KMS-11 (cell line): ENCODE data around the gene CDSN.

Experiments used
- H2AFZ ChIP-seq: fragments of 200-600 bp; sonication (generic); 2 replicates; pipeline ENCODE4 v1.6.1; 2016; ENCODE audit warnings: antibody characterized with exemption, mixed run types, low read depth
- H3K27ac ChIP-seq: fragments of 200-600 bp; sonication (generic); 2 replicates; pipeline ENCODE4 v1.6.1; 2016; ENCODE audit warnings: mild to moderate bottlenecking, mixed run types
- H3K27me3 ChIP-seq: fragments of 200-600 bp; sonication (generic); 2 replicates; pipeline ENCODE4 v1.6.1; 2017; ENCODE audit warnings: mild to moderate bottlenecking, low read depth, mixed run types, moderate library complexity; ENCODE audit not compliant: insufficient read depth
- H3K36me3 ChIP-seq: fragments of 200-600 bp; sonication (generic); 2 replicates; pipeline ENCODE4 v1.6.1; 2017; ENCODE audit warnings: mild to moderate bottlenecking, mixed run types; ENCODE audit not compliant: insufficient read depth
- H3K4me1 ChIP-seq: fragments of 200-600 bp; sonication (generic); 2 replicates; pipeline ENCODE4 v1.6.1; 2016; ENCODE audit warnings: mild to moderate bottlenecking, low read depth, mixed run types; ENCODE audit not compliant: poor library complexity, severe bottlenecking
- H3K4me2 ChIP-seq: fragments of 200-600 bp; sonication (generic); 2 replicates; pipeline ENCODE4 v1.7.0; 2016; ENCODE audit warnings: mild to moderate bottlenecking, mixed run types
- H3K4me3 ChIP-seq: fragments of 200-600 bp; sonication (generic); IDR thresholded peaks from 2 replicates; pipeline ENCODE4 v1.6.1; 2017; ENCODE audit warnings: low read depth, low read length, mixed read lengths; ENCODE audit not compliant: insufficient read depth
- H3K79me2 ChIP-seq: fragments of 200-600 bp; sonication (generic); 2 replicates; pipeline ENCODE4 v1.6.1; 2016; ENCODE audit warnings: low read depth, mixed run types; ENCODE audit not compliant: insufficient read depth
- H3K9ac ChIP-seq: fragments of 200-600 bp; sonication (generic); 2 replicates; pipeline ENCODE4 v1.6.1; 2016; ENCODE audit warnings: mild to moderate bottlenecking, mixed run types
- H4K20me1 ChIP-seq: fragments of 200-600 bp; sonication (generic); 2 replicates; pipeline ENCODE4 v1.6.1; 2016; ENCODE audit warnings: mild to moderate bottlenecking, mixed run types; ENCODE audit not compliant: insufficient read depth
- TF ChIP-seq, protein P1 (sequence below): fragments of 200-600 bp; sonication (generic); conservative IDR thresholded peaks from 2 replicates; pipeline ENCODE4 v1.6.1; 2017; ENCODE audit warnings: low read depth, mild to moderate bottlenecking, antibody characterized with exemption, low read length, moderate library complexity, mixed read lengths

Gene CDSN

DNA sequence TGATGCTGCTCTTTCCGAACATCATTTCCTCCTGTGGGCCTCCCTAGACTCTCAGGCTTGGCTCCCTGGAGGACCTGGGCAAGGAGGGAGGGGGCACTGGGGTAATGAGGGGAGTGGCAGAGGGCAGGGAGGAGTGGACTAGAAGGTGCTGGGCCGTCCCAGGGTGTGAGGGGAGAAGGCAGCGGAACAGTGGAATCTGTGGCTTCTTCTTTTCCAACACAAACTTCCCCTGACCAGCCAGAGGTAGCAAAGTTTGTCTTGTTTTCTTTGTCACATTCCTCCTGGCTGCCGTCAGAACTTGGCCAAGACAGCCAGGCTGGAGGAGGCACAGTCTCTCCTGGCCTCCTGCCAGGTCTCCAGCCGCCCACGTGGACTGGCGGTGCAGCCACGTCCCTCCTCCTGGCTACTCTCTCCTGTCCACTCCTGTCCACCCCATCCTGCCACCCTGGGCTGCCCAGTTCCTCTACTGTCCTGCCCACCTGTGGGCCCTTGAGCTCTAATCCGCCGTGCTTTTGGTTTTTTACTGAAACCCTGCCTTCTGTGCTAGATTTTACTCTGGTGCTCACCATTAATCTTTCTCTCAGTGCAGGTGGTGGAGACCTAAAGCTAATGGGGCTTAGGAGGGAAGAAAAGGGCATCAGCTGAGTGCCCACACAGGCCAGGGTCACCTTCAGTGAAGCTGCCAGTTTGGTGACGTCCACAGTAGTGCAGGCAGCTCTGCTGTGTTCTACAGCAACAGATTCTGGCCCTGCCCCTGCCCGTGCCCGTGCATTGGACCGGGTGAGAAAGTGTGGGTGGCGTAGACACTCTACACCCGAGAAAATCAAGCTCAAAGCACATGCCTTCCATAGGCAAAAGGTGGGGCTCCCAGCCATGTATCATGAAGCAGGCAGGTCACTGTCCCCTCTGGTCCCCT is 2.8 kb upstream of the CDSN start:
- H3K9ac ChIP-seq: no peak overlapping the region
- no peak overlapping the region for H3K4me2 ChIP-seq
- TF ChIP-seq, protein P1, sequence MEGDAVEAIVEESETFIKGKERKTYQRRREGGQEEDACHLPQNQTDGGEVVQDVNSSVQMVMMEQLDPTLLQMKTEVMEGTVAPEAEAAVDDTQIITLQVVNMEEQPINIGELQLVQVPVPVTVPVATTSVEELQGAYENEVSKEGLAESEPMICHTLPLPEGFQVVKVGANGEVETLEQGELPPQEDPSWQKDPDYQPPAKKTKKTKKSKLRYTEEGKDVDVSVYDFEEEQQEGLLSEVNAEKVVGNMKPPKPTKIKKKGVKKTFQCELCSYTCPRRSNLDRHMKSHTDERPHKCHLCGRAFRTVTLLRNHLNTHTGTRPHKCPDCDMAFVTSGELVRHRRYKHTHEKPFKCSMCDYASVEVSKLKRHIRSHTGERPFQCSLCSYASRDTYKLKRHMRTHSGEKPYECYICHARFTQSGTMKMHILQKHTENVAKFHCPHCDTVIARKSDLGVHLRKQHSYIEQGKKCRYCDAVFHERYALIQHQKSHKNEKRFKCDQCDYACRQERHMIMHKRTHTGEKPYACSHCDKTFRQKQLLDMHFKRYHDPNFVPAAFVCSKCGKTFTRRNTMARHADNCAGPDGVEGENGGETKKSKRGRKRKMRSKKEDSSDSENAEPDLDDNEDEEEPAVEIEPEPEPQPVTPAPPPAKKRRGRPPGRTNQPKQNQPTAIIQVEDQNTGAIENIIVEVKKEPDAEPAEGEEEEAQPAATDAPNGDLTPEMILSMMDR: no peak
- peaks cover 4% of the 10 kb centered on the region for H3K4me1 ChIP-seq
- H3K4me3 ChIP-seq: no peak overlapping the region
- H3K27me3 ChIP-seq: peaks cover 17% of the 10 kb centered on the region; the same call in 1 of the 2 replicates
- H2AFZ ChIP-seq: no peak overlapping the region
- H3K79me2 ChIP-seq: no peaks in the 10 kb centered on the region
- H3K27ac ChIP-seq: no peak overlapping the region
- H3K36me3 ChIP-seq: no peaks in the 10 kb centered on the region
- no peaks in the 10 kb centered on the region for H4K20me1 ChIP-seq

DNA sequence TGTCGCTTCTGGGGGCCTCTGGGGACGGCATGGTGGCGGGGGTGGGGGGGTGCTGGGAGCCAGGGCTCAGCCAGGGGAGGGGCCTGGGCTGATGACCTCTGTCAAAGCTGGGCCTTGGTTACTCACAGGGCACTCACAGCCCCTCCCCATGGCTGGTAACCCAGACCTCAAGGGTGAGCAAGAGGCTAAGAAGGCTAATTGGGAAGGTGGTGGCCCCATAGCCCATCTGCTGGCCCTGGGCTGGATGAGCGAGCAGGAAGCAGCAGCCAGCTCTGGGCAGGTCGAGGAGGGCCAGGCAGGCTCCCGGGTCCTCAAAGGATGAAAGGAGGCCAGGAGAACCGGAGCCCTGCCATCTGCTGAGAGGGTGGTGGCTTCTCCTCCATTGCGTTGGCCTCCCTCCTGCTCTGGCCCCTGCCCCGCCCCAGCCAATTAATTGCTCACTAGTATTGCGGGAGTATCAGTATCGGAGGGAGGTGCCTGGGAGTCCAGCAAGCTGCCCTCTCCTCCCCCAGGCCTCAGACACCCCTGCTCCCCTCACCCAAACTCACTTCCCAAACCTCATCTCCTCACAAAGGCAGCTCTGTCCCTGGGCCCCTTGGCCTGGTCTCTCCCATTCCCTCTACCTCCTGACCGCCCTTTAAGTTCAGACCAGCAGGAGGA is 1.0 kb upstream of the CDSN start:
- Histone ChIP-seq H3K4me1 (no peaks in the 10 kb centered on the region), H2AFZ (no peak overlapping the region), H3K4me2 (no peak overlapping the region), H3K36me3 (no peaks in the 10 kb centered on the region), H3K9ac (no peak overlapping the region), H4K20me1 (no peaks in the 10 kb centered on the region), H3K4me3 (no peak overlapping the region), H3K79me2 (no peaks in the 10 kb centered on the region), H3K27ac (no peak overlapping the region), H3K27me3 (peaks cover 35% of the 10 kb centered on the region; the same call in 1 of the 2 replicates)
- TF ChIP-seq, protein P1: no peak

DNA sequence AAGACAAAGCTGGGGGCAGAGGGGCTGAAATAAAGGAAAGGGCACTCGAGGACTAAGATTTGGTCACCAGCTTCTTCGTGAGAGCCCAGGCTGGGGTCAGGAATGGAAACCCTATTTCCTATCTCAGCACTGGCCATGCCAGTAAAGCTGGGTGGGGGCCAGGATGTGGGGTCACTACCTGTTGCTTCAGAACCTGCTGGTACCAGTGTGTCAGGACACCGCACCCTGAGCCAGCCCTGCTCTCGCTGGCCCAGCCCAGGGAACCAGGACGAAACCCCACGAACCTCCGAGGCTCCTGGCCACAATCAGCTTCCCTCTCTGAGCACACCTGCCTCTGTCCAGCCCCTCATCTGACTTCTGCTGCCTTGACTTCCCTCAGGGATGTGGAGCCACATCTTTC is 2.1 kb downstream of the CDSN start:
- no peak overlapping the region for H3K4me3 ChIP-seq
- H3K79me2 ChIP-seq: no peaks in the 10 kb centered on the region
- TF ChIP-seq, protein P1: no peak
- H2AFZ ChIP-seq: no peak overlapping the region
- H3K27ac ChIP-seq: no peak overlapping the region
- H3K4me2 ChIP-seq: no peak overlapping the region
- H3K4me1 ChIP-seq: no peaks in the 10 kb centered on the region
- no peaks in the 10 kb centered on the region for H4K20me1 ChIP-seq
- H3K9ac ChIP-seq: no peak overlapping the region
- peaks cover 48% of the 10 kb centered on the region; the same call in 1 of the 2 replicates for H3K27me3 ChIP-seq
- H3K36me3 ChIP-seq: no peaks in the 10 kb centered on the region

DNA sequence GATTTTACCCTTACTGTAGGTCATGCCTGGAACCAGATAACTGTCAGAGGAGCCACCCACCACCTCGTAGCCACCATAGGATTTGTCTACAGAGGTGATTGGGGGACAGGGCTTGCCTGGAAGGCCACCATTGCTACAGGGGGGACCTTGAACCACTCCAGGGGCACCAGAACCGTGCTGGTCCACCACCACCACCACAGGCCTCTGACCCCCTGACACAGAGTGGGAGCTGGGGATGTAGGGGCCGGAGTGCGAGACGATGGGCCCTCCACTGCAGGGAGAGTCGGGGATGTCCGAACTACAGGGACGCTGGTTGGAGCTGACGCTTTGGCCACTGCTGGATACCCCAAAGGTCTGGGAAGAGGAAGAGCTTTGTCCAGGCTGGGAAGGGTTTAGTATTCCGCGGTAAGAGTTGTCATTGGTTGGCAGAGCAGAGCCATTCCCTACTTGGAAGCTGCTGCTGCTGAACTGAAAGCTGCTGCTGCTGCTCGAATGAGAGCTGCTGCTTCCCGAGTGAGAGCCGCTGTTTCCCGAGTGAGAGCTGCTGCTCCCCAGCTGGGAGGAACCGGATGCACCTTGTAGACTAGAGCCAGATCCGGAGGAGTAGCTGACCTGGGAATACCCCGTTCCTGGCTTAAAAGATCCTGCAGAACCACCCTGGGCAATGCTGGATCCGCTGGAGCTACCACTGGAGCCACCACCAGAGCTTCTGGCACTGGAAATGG is 3.4 kb downstream of the CDSN start:
- H3K9ac ChIP-seq: no peak overlapping the region
- TF ChIP-seq, protein P1: no peak
- no peak overlapping the region for H3K4me2 ChIP-seq
- peaks cover 45% of the 10 kb centered on the region; the same call in 1 of the 2 replicates for H3K27me3 ChIP-seq
- no peaks in the 10 kb centered on the region for H3K36me3 ChIP-seq
- H3K4me1 ChIP-seq: no peaks in the 10 kb centered on the region
- no peak overlapping the region for H2AFZ ChIP-seq
- H3K4me3 ChIP-seq: no peak overlapping the region
- no peaks in the 10 kb centered on the region for H4K20me1 ChIP-seq
- no peak overlapping the region for H3K27ac ChIP-seq
- no peaks in the 10 kb centered on the region for H3K79me2 ChIP-seq
